Eye (tissue), 1 donor: ENCODE results near the gene GABPA.
"Not testable (repeated sequence)": the region's sequence is repeated elsewhere in the genome, so short reads cannot be mapped to it uniquely, and the experiment has no call there.

Source experiments
- DNase-seq: peaks from one replicate; pipeline ENCODE4 v3.0.0-alpha.2; 2015

GABPA gene

GRCh38 chr21:25742900-25743299 is 8.1 kb downstream of the GABPA start:
- no peak for DNase-seq

- no peak for DNase-seq
Measured at GRCh38 chr21:25744854-25745253, 10.1 kb downstream of the GABPA start.

GRCh38 chr21:25750085-25750484 is 15.3 kb downstream of the GABPA start:
- DNase-seq = no peak

- no peak for DNase-seq
Measured at GRCh38 chr21:25752416-25752815, 17.6 kb downstream of the GABPA start.

GRCh38 chr21:25756190-25756932 is 21.6 kb downstream of the GABPA start:
- DNase-seq = no peak

GRCh38 chr21:25757531-25757930 is 22.8 kb downstream of the GABPA start:
- peak; percentile 30 for DNase-seq

GRCh38 chr21:25759573-25759972 is 24.8 kb downstream of the GABPA start:
- no peak for DNase-seq

GRCh38 chr21:25760061-25760460 is 25.3 kb downstream of the GABPA start:
- DNase-seq = no peak

GRCh38 chr21:25760677-25761076 is 25.9 kb downstream of the GABPA start:
- no peak for DNase-seq

- DNase-seq = no peak
Measured at GRCh38 chr21:25764065-25764464, 29.3 kb downstream of the GABPA start.

- no peak for DNase-seq
Measured at GRCh38 chr21:25767921-25768320, 33.1 kb downstream of the GABPA start.

- DNase-seq = no peak
Measured at GRCh38 chr21:25772686-25773085, 37.9 kb downstream of the GABPA start.

- DNase-seq = no peak
Measured at GRCh38 chr21:25776440-25776839, 41.7 kb downstream of the GABPA start.

GRCh38 chr21:25778126-25778875 is 43.5 kb downstream of the GABPA start:
- not testable (repeated sequence) for DNase-seq

- DNase-seq = no peak
Measured at GRCh38 chr21:25788677-25789076, 53.9 kb downstream of the GABPA start.

GRCh38 chr21:25790122-25790877 is 55.5 kb downstream of the GABPA start:
- DNase-seq = peak; percentile 73

GRCh38 chr21:25790878-25791204 is 56.1 kb downstream of the GABPA start:
- peak; percentile 20 for DNase-seq

- no peak for DNase-seq
Measured at GRCh38 chr21:25791319-25791718, 56.5 kb downstream of the GABPA start.

GRCh38 chr21:25801217-25802014 is 66.6 kb downstream of the GABPA start:
- DNase-seq = peak; percentile 84

GRCh38 chr21:25806060-25806459 is 71.3 kb downstream of the GABPA start:
- no peak for DNase-seq

GRCh38 chr21:25807191-25807590 is 72.4 kb downstream of the GABPA start:
- no peak for DNase-seq

- DNase-seq = no peak
Measured at GRCh38 chr21:25809013-25809412, 74.2 kb downstream of the GABPA start.

- DNase-seq = no peak
Measured at GRCh38 chr21:25811186-25811585, 76.4 kb downstream of the GABPA start.
